SK-N-SH treated with all-trans-retinoic acid at 6 μM for 48 hours (cell line): Measurements from ENCODE around the gene CLP1.

ENCODE experiments used
- ATAC-seq: fragments of 200-7000 bp; cut with Tn5 transposase; 3 replicates; pipeline ENCODE4 v1.9.1; 2020; ENCODE audit warnings: mild to moderate bottlenecking, moderate library complexity
- ARNTL ChIP-seq: fragments of 450-650 bp; formaldehyde crosslinking; IDR thresholded peaks from 2 replicates; pipeline ENCODE4 v1.5.0; 2020; ENCODE audit warnings: low read depth, mild to moderate bottlenecking, moderate library complexity, borderline replicate concordance
- BACH2 ChIP-seq: fragments of 250-450 bp; sonication (Bioruptor Pico); IDR thresholded peaks from 2 replicates; pipeline ENCODE4 v1.9.0; 2021; ENCODE audit warnings: mild to moderate bottlenecking, borderline replicate concordance
- CSDC2 ChIP-seq: fragments of 250-450 bp; sonication (Bioruptor Pico); IDR thresholded peaks from 2 replicates; pipeline ENCODE4 v1.5.0; 2020; ENCODE audit warnings: mild to moderate bottlenecking, moderate library complexity
- ESRRG ChIP-seq: fragments of 250-450 bp; sonication (Bioruptor Pico); IDR thresholded peaks from 2 replicates; pipeline ENCODE4 v1.6.1; 2021; ENCODE audit warnings: mild to moderate bottlenecking
- GLIS3 ChIP-seq: fragments of 250-450 bp; sonication (Bioruptor Pico); IDR thresholded peaks from 2 replicates; pipeline ENCODE4 v1.5.0; 2020; ENCODE audit warnings: mild to moderate bottlenecking, moderate library complexity
- ISL1 ChIP-seq: fragments of 250-450 bp; sonication (Bioruptor Pico); IDR thresholded peaks from 2 replicates; pipeline ENCODE4 v2.1.2; 2022; ENCODE audit warnings: mild to moderate bottlenecking, moderate library complexity
- OSR1 ChIP-seq: fragments of 250-450 bp; sonication (Bioruptor Pico); IDR thresholded peaks from 2 replicates; pipeline ENCODE4 v1.8.0; 2022; ENCODE audit warnings: moderate library complexity, mild to moderate bottlenecking, inconsistent platforms
- PPARA ChIP-seq: fragments of 250-450 bp; sonication (Bioruptor Pico); IDR thresholded peaks from 2 replicates; pipeline ENCODE4 v1.5.0; 2020; ENCODE audit warnings: mild to moderate bottlenecking, borderline replicate concordance
- RARB ChIP-seq: fragments of 250-450 bp; sonication (Bioruptor Pico); IDR thresholded peaks from 2 replicates; pipeline ENCODE4 v1.8.0; 2021; ENCODE audit warnings: mild to moderate bottlenecking, moderate library complexity
- SNAI2 ChIP-seq: fragments of 250-450 bp; sonication (Bioruptor Pico); IDR thresholded peaks from 2 replicates; pipeline ENCODE4 v1.5.0; 2020; ENCODE audit warnings: mild to moderate bottlenecking, moderate library complexity
- TCF4 ChIP-seq: fragments of 250-450 bp; sonication (Bioruptor Pico); IDR thresholded peaks from 2 replicates; pipeline ENCODE4 v1.8.0; 2021; ENCODE audit warnings: mild to moderate bottlenecking, moderate library complexity, borderline replicate concordance
- TOX ChIP-seq: fragments of 250-450 bp; sonication (Bioruptor Pico); IDR thresholded peaks from 2 replicates; pipeline ENCODE4 v1.8.0; 2021; ENCODE audit warnings: mild to moderate bottlenecking, moderate library complexity, borderline replicate concordance
- ZFP3 ChIP-seq: fragments of 250-450 bp; sonication (Bioruptor Pico); IDR thresholded peaks from 2 replicates; pipeline ENCODE4 v1.5.0; 2020; ENCODE audit warnings: mild to moderate bottlenecking, moderate library complexity
- ZFP30 ChIP-seq: fragments of 450-650 bp; formaldehyde crosslinking; IDR thresholded peaks from 2 replicates; pipeline ENCODE4 v1.5.0; 2022; ENCODE audit warnings: mild to moderate bottlenecking, moderate library complexity
- ZNF565 ChIP-seq: fragments of 450-650 bp; formaldehyde crosslinking; conservative IDR thresholded peaks from 2 replicates; pipeline ENCODE4 v1.5.0; 2020; ENCODE audit warnings: low read depth, mild to moderate bottlenecking, moderate library complexity
- ZNF70 ChIP-seq: fragments of 450-650 bp; formaldehyde crosslinking; IDR thresholded peaks from 2 replicates; pipeline ENCODE4 v1.5.0; 2020; ENCODE audit warnings: mild to moderate bottlenecking, moderate library complexity
- ZNF8 ChIP-seq: fragments of 450-650 bp; formaldehyde crosslinking; IDR thresholded peaks from 2 replicates; pipeline ENCODE4 v1.5.0; 2020; ENCODE audit warnings: mild to moderate bottlenecking, moderate library complexity
- TF ChIP-seq, protein P1 (sequence below): fragments of 250-450 bp; sonication (Bioruptor Pico); IDR thresholded peaks from 2 replicates; pipeline ENCODE4 v1.8.0; 2020; ENCODE audit warnings: mild to moderate bottlenecking, moderate library complexity, borderline replicate concordance
- TF ChIP-seq, protein P2 (sequence below): fragments of 250-450 bp; sonication (Bioruptor Pico); IDR thresholded peaks from 2 replicates; pipeline ENCODE4 v1.5.1; 2021; ENCODE audit warnings: mild to moderate bottlenecking, moderate library complexity
- TF ChIP-seq, protein P3 (sequence below): fragments of 250-450 bp; sonication (Bioruptor Pico); IDR thresholded peaks from 2 replicates; pipeline ENCODE4 v1.8.0; 2021; ENCODE audit warnings: low read depth, mild to moderate bottlenecking, moderate library complexity, borderline replicate concordance
- TF ChIP-seq, protein P4 (sequence below): fragments of 250-450 bp; sonication (Bioruptor Pico); IDR thresholded peaks from 2 replicates; pipeline ENCODE4 v1.5.1; 2020; ENCODE audit warnings: low read depth, mild to moderate bottlenecking, moderate library complexity
- TF ChIP-seq, protein P5 (sequence below): fragments of 250-450 bp; sonication (Bioruptor Pico); IDR thresholded peaks from 2 replicates; pipeline ENCODE4 v1.5.0; 2020; ENCODE audit warnings: mild to moderate bottlenecking, moderate library complexity

CLP1 gene

DNA sequence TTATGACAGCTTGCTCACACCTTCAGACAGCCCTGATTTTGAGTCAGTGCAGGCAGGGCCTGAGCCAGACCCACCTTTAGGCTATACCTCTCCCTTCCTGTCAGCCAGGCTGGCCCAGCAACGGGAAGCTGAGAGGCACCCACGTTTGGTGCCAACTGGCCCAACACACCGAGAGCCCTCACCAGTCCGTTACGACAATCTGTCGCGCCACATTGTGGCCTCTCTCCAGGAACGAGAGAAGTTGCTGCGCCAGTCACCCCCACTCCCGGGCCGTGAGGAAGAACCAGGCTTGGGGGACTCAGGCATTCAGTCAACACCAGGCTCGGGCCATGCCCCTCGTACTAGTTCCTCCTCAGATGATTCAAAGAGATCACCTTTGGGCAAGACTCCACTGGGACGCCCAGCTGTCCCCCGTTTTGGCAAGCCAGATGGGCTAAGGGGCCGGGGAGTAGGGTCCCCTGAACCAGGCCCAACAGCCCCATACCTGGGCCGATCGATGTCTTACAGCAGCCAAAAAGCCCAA, 41.3 kb downstream of the CLP1 start (continued):
- TF ChIP-seq GLIS3 (no peak), TOX (CRISPR knock-in tag) (no peak), BACH2 (CRISPR knock-in tag) (no peak), CSDC2 (CRISPR knock-in tag) (no peak)
- TF ChIP-seq, all 23 proteins: peak for 0

GRCh38 chr11:57699813-57700212, 42.3 kb downstream of the CLP1 start:
- no peak for ATAC-seq
- TF ChIP-seq, protein P1, sequence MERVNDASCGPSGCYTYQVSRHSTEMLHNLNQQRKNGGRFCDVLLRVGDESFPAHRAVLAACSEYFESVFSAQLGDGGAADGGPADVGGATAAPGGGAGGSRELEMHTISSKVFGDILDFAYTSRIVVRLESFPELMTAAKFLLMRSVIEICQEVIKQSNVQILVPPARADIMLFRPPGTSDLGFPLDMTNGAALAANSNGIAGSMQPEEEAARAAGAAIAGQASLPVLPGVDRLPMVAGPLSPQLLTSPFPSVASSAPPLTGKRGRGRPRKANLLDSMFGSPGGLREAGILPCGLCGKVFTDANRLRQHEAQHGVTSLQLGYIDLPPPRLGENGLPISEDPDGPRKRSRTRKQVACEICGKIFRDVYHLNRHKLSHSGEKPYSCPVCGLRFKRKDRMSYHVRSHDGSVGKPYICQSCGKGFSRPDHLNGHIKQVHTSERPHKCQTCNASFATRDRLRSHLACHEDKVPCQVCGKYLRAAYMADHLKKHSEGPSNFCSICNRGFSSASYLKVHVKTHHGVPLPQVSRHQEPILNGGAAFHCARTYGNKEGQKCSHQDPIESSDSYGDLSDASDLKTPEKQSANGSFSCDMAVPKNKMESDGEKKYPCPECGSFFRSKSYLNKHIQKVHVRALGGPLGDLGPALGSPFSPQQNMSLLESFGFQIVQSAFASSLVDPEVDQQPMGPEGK (CRISPR knock-in tag), result no peak
- TF ChIP-seq TOX (CRISPR knock-in tag) (no peak), BACH2 (CRISPR knock-in tag) (no peak), OSR1 (CRISPR knock-in tag) (no peak), CSDC2 (CRISPR knock-in tag) (no peak), ZNF565 (no peak), RARB (CRISPR knock-in tag) (no peak), ZFP30 (CRISPR knock-in tag) (no peak)
- TF ChIP-seq, protein P2, sequence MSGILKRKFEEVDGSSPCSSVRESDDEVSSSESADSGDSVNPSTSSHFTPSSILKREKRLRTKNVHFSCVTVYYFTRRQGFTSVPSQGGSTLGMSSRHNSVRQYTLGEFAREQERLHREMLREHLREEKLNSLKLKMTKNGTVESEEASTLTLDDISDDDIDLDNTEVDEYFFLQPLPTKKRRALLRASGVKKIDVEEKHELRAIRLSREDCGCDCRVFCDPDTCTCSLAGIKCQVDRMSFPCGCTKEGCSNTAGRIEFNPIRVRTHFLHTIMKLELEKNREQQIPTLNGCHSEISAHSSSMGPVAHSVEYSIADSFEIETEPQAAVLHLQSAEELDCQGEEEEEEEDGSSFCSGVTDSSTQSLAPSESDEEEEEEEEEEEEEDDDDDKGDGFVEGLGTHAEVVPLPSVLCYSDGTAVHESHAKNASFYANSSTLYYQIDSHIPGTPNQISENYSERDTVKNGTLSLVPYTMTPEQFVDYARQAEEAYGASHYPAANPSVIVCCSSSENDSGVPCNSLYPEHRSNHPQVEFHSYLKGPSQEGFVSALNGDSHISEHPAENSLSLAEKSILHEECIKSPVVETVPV (CRISPR knock-in tag), result no peak
- TF ChIP-seq, protein P3, sequence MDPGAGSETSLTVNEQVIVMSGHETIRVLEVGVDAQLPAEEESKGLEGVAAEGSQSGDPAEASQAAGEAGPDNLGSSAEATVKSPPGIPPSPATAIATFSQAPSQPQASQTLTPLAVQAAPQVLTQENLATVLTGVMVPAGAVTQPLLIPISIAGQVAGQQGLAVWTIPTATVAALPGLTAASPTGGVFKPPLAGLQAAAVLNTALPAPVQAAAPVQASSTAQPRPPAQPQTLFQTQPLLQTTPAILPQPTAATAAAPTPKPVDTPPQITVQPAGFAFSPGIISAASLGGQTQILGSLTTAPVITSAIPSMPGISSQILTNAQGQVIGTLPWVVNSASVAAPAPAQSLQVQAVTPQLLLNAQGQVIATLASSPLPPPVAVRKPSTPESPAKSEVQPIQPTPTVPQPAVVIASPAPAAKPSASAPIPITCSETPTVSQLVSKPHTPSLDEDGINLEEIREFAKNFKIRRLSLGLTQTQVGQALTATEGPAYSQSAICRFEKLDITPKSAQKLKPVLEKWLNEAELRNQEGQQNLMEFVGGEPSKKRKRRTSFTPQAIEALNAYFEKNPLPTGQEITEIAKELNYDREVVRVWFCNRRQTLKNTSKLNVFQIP (CRISPR knock-in tag), result no peak
- TF ChIP-seq, all 23 proteins: peak for 0

- ATAC-seq, result no peak
- no peak for TF ChIP-seq BACH2 (CRISPR knock-in tag)
- TF ChIP-seq ZNF70 (CRISPR knock-in tag), result no peak
- no peak for TF ChIP-seq SNAI2 (CRISPR knock-in tag)
- no peak for TF ChIP-seq ZNF565
- no peak for TF ChIP-seq ESRRG (CRISPR knock-in tag)
- TF ChIP-seq RARB (CRISPR knock-in tag), result no peak
- no peak for TF ChIP-seq GLIS3
- no peak for TF ChIP-seq ZFP30 (CRISPR knock-in tag)
- no peak for TF ChIP-seq ZFP3 (CRISPR knock-in tag)
- no peak for TF ChIP-seq TCF4 (CRISPR knock-in tag)
- TF ChIP-seq, protein P4, sequence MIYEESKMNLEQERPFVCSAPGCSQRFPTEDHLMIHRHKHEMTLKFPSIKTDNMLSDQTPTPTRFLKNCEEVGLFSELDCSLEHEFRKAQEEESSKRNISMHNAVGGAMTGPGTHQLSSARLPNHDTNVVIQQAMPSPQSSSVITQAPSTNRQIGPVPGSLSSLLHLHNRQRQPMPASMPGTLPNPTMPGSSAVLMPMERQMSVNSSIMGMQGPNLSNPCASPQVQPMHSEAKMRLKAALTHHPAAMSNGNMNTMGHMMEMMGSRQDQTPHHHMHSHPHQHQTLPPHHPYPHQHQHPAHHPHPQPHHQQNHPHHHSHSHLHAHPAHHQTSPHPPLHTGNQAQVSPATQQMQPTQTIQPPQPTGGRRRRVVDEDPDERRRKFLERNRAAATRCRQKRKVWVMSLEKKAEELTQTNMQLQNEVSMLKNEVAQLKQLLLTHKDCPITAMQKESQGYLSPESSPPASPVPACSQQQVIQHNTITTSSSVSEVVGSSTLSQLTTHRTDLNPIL (CRISPR knock-in tag), result no peak
- TF ChIP-seq PPARA, result no peak
- no peak for TF ChIP-seq ZNF8 (CRISPR knock-in tag)
- TF ChIP-seq ISL1 (CRISPR knock-in tag), result no peak
- TF ChIP-seq, protein P5, sequence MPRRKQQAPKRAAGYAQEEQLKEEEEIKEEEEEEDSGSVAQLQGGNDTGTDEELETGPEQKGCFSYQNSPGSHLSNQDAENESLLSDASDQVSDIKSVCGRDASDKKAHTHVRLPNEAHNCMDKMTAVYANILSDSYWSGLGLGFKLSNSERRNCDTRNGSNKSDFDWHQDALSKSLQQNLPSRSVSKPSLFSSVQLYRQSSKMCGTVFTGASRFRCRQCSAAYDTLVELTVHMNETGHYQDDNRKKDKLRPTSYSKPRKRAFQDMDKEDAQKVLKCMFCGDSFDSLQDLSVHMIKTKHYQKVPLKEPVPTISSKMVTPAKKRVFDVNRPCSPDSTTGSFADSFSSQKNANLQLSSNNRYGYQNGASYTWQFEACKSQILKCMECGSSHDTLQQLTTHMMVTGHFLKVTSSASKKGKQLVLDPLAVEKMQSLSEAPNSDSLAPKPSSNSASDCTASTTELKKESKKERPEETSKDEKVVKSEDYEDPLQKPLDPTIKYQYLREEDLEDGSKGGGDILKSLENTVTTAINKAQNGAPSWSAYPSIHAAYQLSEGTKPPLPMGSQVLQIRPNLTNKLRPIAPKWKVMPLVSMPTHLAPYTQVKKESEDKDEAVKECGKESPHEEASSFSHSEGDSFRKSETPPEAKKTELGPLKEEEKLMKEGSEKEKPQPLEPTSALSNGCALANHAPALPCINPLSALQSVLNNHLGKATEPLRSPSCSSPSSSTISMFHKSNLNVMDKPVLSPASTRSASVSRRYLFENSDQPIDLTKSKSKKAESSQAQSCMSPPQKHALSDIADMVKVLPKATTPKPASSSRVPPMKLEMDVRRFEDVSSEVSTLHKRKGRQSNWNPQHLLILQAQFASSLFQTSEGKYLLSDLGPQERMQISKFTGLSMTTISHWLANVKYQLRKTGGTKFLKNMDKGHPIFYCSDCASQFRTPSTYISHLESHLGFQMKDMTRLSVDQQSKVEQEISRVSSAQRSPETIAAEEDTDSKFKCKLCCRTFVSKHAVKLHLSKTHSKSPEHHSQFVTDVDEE (CRISPR knock-in tag), result no peak
- no peak for TF ChIP-seq ARNTL (CRISPR knock-in tag)
- no peak for TF ChIP-seq OSR1 (CRISPR knock-in tag)
- TF ChIP-seq, protein P1 (CRISPR knock-in tag), result no peak
Measured at GRCh38 chr11:57700425-57700824, 42.9 kb downstream of the CLP1 start.
